Neural cell (in vitro differentiated cells): Measurements from ENCODE around the gene TMEM80. TPM values are rescaled to one million over a fixed set of nuclear protein-coding genes. Genes with fewer than 3 reads are reported as not detected.

Source experiments
- H2AFZ ChIP-seq: fragments of 200-600, 300-800 bp; sonication (generic), shearing (Covaris generic); 2 replicates; pipeline ENCODE4 v1.6.0; 2014; ENCODE audit warnings: low read depth, mild to moderate bottlenecking, antibody characterized with exemption, low read length, moderate library complexity
- H3F3A ChIP-seq: fragments of 200-600 bp; shearing (Covaris generic); 2 replicates; pipeline ENCODE4 v1.6.1; 2016; ENCODE audit warnings: mild to moderate bottlenecking, moderate library complexity, mixed read lengths, antibody characterized with exemption, low read length; ENCODE audit not compliant: insufficient read depth, poor library complexity, severe bottlenecking
- H3K27ac ChIP-seq: fragments of 200-600, 300-800 bp; sonication (generic), shearing (Covaris generic); 2 replicates; pipeline ENCODE4 v1.5.1; 2014; ENCODE audit warnings: mild to moderate bottlenecking, low read length, moderate library complexity
- H3K27me3 ChIP-seq: fragments of 300-800, 200-600 bp; sonication (generic), shearing (Covaris generic); 2 replicates; pipeline ENCODE4 v1.6.0; 2014; ENCODE audit warnings: mild to moderate bottlenecking, low read depth, low read length, moderate library complexity; ENCODE audit not compliant: insufficient read depth
- H3K36me3 ChIP-seq: fragments of 300-800, 200-600 bp; sonication (generic), shearing (Covaris generic); 2 replicates; pipeline ENCODE4 v1.5.1; 2014; ENCODE audit warnings: mild to moderate bottlenecking, antibody characterized with exemption, low read length, moderate library complexity; ENCODE audit not compliant: insufficient read depth
- H3K4me2 ChIP-seq: fragments of 300-800, 200-600 bp; sonication (generic), shearing (Covaris generic); 2 replicates; pipeline ENCODE4 v1.6.0; 2014; ENCODE audit warnings: mild to moderate bottlenecking, low read length
- H3K4me3 ChIP-seq: fragments of 300-800, 200-600 bp; sonication (generic), shearing (Covaris generic); 2 replicates; pipeline ENCODE4 v1.5.1; 2014; ENCODE audit warnings: mild to moderate bottlenecking, low read length, moderate library complexity
- H3K79me2 ChIP-seq: fragments of 200-600 bp; shearing (Covaris generic); replicated peaks from 2 replicates; pipeline ENCODE4 v1.6.0; 2014; ENCODE audit warnings: mild to moderate bottlenecking, low read length, moderate library complexity; ENCODE audit not compliant: insufficient read depth
- H3K9ac ChIP-seq: fragments of 300-800, 200-600 bp; sonication (generic), shearing (Covaris generic); 2 replicates; pipeline ENCODE4 v1.6.1; 2016; ENCODE audit warnings: mild to moderate bottlenecking, low read length, mixed read lengths
- H3K9me2 ChIP-seq: fragments of 200-600 bp; shearing (Covaris generic); 2 replicates; pipeline ENCODE4 v1.6.1; 2016; ENCODE audit warnings: mild to moderate bottlenecking, low read length, mixed read lengths; ENCODE audit not compliant: insufficient read depth
- H3K9me3 ChIP-seq: fragments of 200-600, 300-800 bp; sonication (generic), shearing (Covaris generic); 2 replicates; pipeline ENCODE4 v1.6.1; 2016; ENCODE audit warnings: mild to moderate bottlenecking, mixed run types, low read length, moderate library complexity, mixed read lengths
- H4K20me1 ChIP-seq: fragments of 200-600 bp; shearing (Covaris generic); 2 replicates; pipeline ENCODE4 v1.6.1; 2016; ENCODE audit warnings: mild to moderate bottlenecking, mixed run types; ENCODE audit not compliant: insufficient read depth
- EP300 ChIP-seq: fragments of 450-650 bp; conservative IDR thresholded peaks from 2 replicates; pipeline ENCODE4 v1.6.1; 2014; ENCODE audit warnings: antibody characterized with exemption, mild to moderate bottlenecking, moderate library complexity; ENCODE audit not compliant: poor library complexity, severe bottlenecking
- EZH2 ChIP-seq: fragments of 200-600, 300-800 bp; shearing (Covaris generic), sonication (generic); IDR thresholded peaks from 2 replicates; pipeline ENCODE4 v1.6.1; 2014; ENCODE audit warnings: antibody characterized with exemption, low read length, borderline replicate concordance, mild to moderate bottlenecking; ENCODE audit not compliant: insufficient read depth, poor library complexity, severe bottlenecking
- MXI1 ChIP-seq: fragments of 450-650 bp; conservative IDR thresholded peaks from 2 replicates; pipeline ENCODE4 v1.6.1; 2014; ENCODE audit warnings: antibody characterized with exemption, mild to moderate bottlenecking; ENCODE audit not compliant: poor library complexity, severe bottlenecking
- POLR2AphosphoS5 ChIP-seq: IDR thresholded peaks from 2 replicates; pipeline ENCODE4 v1.6.1; 2012
- RAD21 ChIP-seq: fragments of 450-650 bp; conservative IDR thresholded peaks from 2 replicates; pipeline ENCODE4 v1.6.1; 2014; ENCODE audit warnings: antibody characterized with exemption, mild to moderate bottlenecking, moderate library complexity
- SMC3 ChIP-seq: fragments of 450-650 bp; conservative IDR thresholded peaks from 2 replicates; pipeline ENCODE4 v1.6.1; 2014; ENCODE audit warnings: antibody characterized with exemption, mild to moderate bottlenecking, moderate library complexity; ENCODE audit not compliant: poor library complexity
- TAF1 ChIP-seq: IDR thresholded peaks from 2 replicates; pipeline ENCODE4 v1.6.1; 2012; ENCODE audit warnings: low read depth
- polyA plus RNA-seq: library from polyadenylated mRNA; depleted of rRNA; stranded (reverse); fragments of >200 nt; gene quantifications from 2 replicates; pipeline ENCODE4 v1.2.3, GENCODE V29; 2014
- TF ChIP-seq, protein P1 (sequence below): fragments of 450-650 bp; IDR thresholded peaks from 2 replicates; pipeline ENCODE4 v1.5.1; 2014; ENCODE audit warnings: antibody characterized with exemption, mild to moderate bottlenecking, moderate library complexity; ENCODE audit not compliant: poor library complexity, severe bottlenecking
- TF ChIP-seq, protein P2 (sequence below): IDR thresholded peaks from 2 replicates; pipeline ENCODE4 v1.6.1; 2012; ENCODE audit warnings: borderline replicate concordance

TMEM80 gene
- polyA plus RNA-seq, 1 donor from 2014 or later, result 23.1 TPM

DNA sequence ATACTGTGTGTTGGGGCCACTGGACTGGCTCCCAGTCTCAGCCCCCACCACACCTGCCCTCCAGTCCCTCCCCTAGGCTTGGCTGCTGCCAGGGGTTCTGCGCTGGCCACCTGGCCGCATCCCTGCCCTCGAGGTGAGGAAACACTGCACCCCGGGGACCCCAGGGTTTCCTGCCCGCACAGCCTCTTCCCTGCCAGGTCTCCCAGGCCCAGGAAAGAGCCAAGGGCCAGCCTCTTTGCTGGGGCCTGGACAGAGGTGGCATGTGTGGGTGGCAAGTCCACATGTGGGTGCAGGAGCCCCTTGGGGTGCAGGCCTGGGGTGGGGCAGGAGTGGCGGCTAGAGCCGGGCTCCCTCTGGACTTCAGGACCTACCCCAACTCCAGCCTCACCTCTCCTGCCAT is 12.9 kb downstream of the TMEM80 start:
- TF ChIP-seq RAD21, result no peak
- TF ChIP-seq, protein P1, sequence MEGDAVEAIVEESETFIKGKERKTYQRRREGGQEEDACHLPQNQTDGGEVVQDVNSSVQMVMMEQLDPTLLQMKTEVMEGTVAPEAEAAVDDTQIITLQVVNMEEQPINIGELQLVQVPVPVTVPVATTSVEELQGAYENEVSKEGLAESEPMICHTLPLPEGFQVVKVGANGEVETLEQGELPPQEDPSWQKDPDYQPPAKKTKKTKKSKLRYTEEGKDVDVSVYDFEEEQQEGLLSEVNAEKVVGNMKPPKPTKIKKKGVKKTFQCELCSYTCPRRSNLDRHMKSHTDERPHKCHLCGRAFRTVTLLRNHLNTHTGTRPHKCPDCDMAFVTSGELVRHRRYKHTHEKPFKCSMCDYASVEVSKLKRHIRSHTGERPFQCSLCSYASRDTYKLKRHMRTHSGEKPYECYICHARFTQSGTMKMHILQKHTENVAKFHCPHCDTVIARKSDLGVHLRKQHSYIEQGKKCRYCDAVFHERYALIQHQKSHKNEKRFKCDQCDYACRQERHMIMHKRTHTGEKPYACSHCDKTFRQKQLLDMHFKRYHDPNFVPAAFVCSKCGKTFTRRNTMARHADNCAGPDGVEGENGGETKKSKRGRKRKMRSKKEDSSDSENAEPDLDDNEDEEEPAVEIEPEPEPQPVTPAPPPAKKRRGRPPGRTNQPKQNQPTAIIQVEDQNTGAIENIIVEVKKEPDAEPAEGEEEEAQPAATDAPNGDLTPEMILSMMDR, result no peak
- TF ChIP-seq SMC3, result no peak
- no peak for TF ChIP-seq EP300
- TF ChIP-seq POLR2AphosphoS5, result no peak
- TF ChIP-seq EZH2, result no peak
- TF ChIP-seq TAF1, result no peak
- TF ChIP-seq MXI1, result no peak
- TF ChIP-seq, protein P2, sequence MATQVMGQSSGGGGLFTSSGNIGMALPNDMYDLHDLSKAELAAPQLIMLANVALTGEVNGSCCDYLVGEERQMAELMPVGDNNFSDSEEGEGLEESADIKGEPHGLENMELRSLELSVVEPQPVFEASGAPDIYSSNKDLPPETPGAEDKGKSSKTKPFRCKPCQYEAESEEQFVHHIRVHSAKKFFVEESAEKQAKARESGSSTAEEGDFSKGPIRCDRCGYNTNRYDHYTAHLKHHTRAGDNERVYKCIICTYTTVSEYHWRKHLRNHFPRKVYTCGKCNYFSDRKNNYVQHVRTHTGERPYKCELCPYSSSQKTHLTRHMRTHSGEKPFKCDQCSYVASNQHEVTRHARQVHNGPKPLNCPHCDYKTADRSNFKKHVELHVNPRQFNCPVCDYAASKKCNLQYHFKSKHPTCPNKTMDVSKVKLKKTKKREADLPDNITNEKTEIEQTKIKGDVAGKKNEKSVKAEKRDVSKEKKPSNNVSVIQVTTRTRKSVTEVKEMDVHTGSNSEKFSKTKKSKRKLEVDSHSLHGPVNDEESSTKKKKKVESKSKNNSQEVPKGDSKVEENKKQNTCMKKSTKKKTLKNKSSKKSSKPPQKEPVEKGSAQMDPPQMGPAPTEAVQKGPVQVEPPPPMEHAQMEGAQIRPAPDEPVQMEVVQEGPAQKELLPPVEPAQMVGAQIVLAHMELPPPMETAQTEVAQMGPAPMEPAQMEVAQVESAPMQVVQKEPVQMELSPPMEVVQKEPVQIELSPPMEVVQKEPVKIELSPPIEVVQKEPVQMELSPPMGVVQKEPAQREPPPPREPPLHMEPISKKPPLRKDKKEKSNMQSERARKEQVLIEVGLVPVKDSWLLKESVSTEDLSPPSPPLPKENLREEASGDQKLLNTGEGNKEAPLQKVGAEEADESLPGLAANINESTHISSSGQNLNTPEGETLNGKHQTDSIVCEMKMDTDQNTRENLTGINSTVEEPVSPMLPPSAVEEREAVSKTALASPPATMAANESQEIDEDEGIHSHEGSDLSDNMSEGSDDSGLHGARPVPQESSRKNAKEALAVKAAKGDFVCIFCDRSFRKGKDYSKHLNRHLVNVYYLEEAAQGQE, result no peak
- no peak overlapping the region for H3K9ac ChIP-seq
- no peaks in the 10 kb centered on the region for H3F3A ChIP-seq
- peaks cover 13% of the 10 kb centered on the region for H3K27me3 ChIP-seq
- H3K9me3 ChIP-seq, result no peaks in the 10 kb centered on the region
- no peaks in the 10 kb centered on the region for H3K36me3 ChIP-seq
- H4K20me1 ChIP-seq, result no peaks in the 10 kb centered on the region
- no peaks in the 10 kb centered on the region for H3K79me2 ChIP-seq
- no peaks in the 10 kb centered on the region for H3K9me2 ChIP-seq
- H3K4me2 ChIP-seq, result no peak overlapping the region
- no peak overlapping the region for H3K4me3 ChIP-seq
- H2AFZ ChIP-seq, result no peak overlapping the region
- no peak overlapping the region for H3K27ac ChIP-seq

DNA sequence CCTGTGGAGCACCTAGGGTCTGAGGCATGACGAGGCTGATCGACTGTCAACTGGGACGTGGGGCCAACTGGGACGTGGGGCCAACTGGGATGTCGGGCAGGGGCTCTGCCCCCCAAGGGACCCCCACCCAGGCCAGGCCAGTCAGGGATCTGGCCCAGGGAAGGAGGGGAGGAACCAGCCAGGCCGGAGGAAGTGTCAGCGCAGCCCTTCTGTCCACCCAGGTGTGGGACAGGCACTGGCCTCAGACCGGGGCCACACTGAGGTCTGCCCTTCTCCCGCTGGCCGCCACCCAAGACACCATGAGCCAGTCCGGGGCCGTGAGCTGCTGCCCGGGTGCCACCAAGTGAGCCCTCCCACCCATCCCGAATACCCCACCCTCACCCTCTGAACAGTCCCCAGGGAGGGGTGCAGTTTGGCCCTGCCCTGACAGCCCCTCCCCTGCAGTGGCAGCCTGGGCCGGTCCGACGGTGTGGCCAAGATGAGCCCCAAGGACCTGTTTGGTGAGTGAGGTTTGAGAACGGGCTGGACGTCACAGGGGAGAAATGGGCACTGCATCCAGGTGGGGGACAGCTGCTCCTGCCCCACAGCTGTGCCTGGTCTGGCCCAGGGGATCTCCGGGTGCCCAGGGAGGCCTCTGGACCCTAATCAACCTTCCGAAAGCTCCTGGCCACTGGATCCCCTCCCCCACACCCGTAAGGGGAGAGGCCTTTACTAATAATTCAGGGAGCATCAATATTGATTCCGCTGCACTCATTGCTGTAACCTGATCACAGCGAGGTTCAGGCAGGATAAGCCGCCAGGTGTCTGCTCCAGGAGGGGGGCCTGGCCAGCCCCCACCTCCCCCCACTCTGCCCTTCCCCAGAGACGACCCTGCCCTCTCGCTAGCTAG is 13.7 kb downstream of the TMEM80 start:
- no peaks in the 10 kb centered on the region for H3K9me3 ChIP-seq
- H3K27ac ChIP-seq, result no peak overlapping the region
- H3K9ac ChIP-seq, result no peak overlapping the region
- TF ChIP-seq, protein P1, result no peak
- TF ChIP-seq MXI1 (no peak), POLR2AphosphoS5 (no peak), EP300 (no peak), TAF1 (no peak), SMC3 (no peak), EZH2 (no peak), RAD21 (no peak)
- TF ChIP-seq, protein P2, result no peak
- no peaks in the 10 kb centered on the region for H3K9me2 ChIP-seq
- H3K4me3 ChIP-seq, result no peak overlapping the region
- peaks cover 13% of the 10 kb centered on the region for H3K27me3 ChIP-seq
- no peaks in the 10 kb centered on the region for H4K20me1 ChIP-seq
- H3F3A ChIP-seq, result no peaks in the 10 kb centered on the region
- no peak overlapping the region for H2AFZ ChIP-seq
- H3K4me2 ChIP-seq, result no peak overlapping the region
- no peaks in the 10 kb centered on the region for H3K79me2 ChIP-seq
- no peaks in the 10 kb centered on the region for H3K36me3 ChIP-seq
